Measurements from ENCODE around the gene TMEM63C.

DNA sequence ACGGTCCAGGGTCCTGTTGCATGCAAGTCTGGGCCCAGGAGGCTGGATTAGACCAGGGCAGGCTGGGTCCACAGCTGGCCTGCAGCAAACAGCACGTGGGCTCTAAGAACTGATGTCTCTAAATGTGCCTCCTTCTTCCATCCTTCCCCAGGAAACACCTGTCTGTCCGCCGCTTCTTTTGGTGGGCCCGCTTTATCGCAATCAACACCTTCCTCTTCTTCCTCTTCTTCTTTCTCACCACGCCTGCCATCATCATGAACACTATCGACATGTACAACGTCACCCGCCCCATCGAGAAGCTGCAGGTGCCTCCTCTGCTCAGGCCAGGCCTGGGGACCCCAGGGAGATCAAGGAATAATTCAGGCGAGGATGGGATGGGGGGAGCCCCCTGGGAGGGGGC lies 61.2 kb downstream of the TMEM63C start:
- TF ChIP-seq POLR2A (IDR thresholded peaks at IDR 0.05) = no peak
- TF ChIP-seq, protein P1, sequence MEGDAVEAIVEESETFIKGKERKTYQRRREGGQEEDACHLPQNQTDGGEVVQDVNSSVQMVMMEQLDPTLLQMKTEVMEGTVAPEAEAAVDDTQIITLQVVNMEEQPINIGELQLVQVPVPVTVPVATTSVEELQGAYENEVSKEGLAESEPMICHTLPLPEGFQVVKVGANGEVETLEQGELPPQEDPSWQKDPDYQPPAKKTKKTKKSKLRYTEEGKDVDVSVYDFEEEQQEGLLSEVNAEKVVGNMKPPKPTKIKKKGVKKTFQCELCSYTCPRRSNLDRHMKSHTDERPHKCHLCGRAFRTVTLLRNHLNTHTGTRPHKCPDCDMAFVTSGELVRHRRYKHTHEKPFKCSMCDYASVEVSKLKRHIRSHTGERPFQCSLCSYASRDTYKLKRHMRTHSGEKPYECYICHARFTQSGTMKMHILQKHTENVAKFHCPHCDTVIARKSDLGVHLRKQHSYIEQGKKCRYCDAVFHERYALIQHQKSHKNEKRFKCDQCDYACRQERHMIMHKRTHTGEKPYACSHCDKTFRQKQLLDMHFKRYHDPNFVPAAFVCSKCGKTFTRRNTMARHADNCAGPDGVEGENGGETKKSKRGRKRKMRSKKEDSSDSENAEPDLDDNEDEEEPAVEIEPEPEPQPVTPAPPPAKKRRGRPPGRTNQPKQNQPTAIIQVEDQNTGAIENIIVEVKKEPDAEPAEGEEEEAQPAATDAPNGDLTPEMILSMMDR (IDR thresholded peaks at IDR 0.05) = no peak

Data from thyroid gland (tissue), 4 donors.